Spleen (tissue), 11 donors: ENCODE results near the gene VPS51. TPM values are rescaled to one million over a fixed set of nuclear protein-coding genes. Genes with fewer than 3 reads are reported as not detected.

Experiments
- DNase-seq: peaks from one replicate; pipeline ENCODE4 v3.0.0-alpha.2; 2020
- H3K27ac ChIP-seq, 8 donors: fragments of 200-600 bp; sonication (generic) in 7 of 8; 1 replicate in 4 of 8; 2 replicates in 4 of 8; pipeline versions ENCODE4 v1.5.0 to v1.8.0; 2016 to 2021; ENCODE audit warnings: inconsistent platforms in 4 of 8, mild to moderate bottlenecking in 4 of 8, moderate library complexity in 1 of 8
- H3K27me3 ChIP-seq, 7 donors: fragments of 200-600 bp; sonication (generic) in 6 of 7; replicated peaks in 1 of 7; 1 replicate in 4 of 7; 2 replicates in 3 of 7; pipeline versions ENCODE4 v1.5.0 to v1.8.0; 2016 to 2021; ENCODE audit warnings: inconsistent platforms in 3 of 7, mild to moderate bottlenecking in 1 of 7
- H3K36me3 ChIP-seq, 6 donors: fragments of 200-600 bp; sonication (generic) in 5 of 6; 1 replicate in 4 of 6; 2 replicates in 2 of 6; pipeline versions ENCODE4 v1.5.0 to v1.8.0; 2016 to 2021; ENCODE audit warnings: inconsistent platforms in 2 of 6
- H3K4me1 ChIP-seq, 6 donors: fragments of 200-600 bp; sonication (generic) in 5 of 6; 1 replicate in 3 of 6; 2 replicates in 3 of 6; pipeline versions ENCODE4 v1.5.0 to v1.8.0; 2016 to 2021; ENCODE audit warnings: inconsistent platforms in 3 of 6
- H3K4me3 ChIP-seq, 8 donors: fragments of 200-600 bp; sonication (generic) in 7 of 8; 1 replicate in 4 of 8; 2 replicates in 4 of 8; pipeline versions ENCODE4 v1.5.0 to v1.8.0; 2016 to 2021; ENCODE audit warnings: inconsistent platforms in 4 of 8, mild to moderate bottlenecking in 4 of 8, moderate library complexity in 2 of 8
- H3K9me3 ChIP-seq, 8 donors: fragments of 200-600 bp; sonication (generic) in 7 of 8; 1 replicate in 4 of 8; 2 replicates in 4 of 8; pipeline versions ENCODE4 v1.5.0 to v1.8.0; 2016 to 2021; ENCODE audit warnings: inconsistent platforms in 4 of 8
- CTCF ChIP-seq, 11 experiments: fragments of 200-600 bp in 7 of 11; fragments of 450-650 bp in 4 of 11; sonication (generic) in 4 of 11; IDR thresholded peaks in 8 of 11; conservative IDR thresholded peaks in 3 of 11; 1 replicate in 7 of 11; 2 replicates in 4 of 11; pipeline versions ENCODE4 v1.4.0 to v1.8.0; 2016 to 2021; ENCODE audit warnings: antibody characterized with exemption in 11 of 11, inconsistent platforms in 4 of 11, mild to moderate bottlenecking in 1 of 11
- POLR2A ChIP-seq, 3 donors: fragments of 450-650 bp; IDR thresholded peaks; one replicate each; pipeline ENCODE4 v1.5.1; 2017; ENCODE audit warnings: antibody characterized with exemption in 3 of 3, mild to moderate bottlenecking in 1 of 3
- POLR2AphosphoS5 ChIP-seq, 3 donors: sonication (generic); formaldehyde crosslinking; IDR thresholded peaks; one replicate each; pipeline ENCODE4 v1.5.1; 2017; ENCODE audit warnings: antibody characterized with exemption in 3 of 3
- WGBS, 5 donors: extraction: QIAGEN DNeasy Blood & Tissue Kit in 3 of 5; methylation state at CpG; one replicate each; pipeline versions ENCODE4 v1.1.5 to v1.1.7; 2013 to 2018; 5-methylcytosine and 5-hydroxymethylcytosine counted together
- intact Hi-C: fragments of 100-400 bp; cut with DNase I; formaldehyde crosslinking; loops from one replicate; pipeline ENCODE4 v1.15.0; 2023; ENCODE audit warnings: low total_unique reads
- polyA plus RNA-seq, 3 donors: library from polyadenylated mRNA; stranded (reverse); fragments of 200-250 nt; gene quantifications; one replicate each; pipeline ENCODE4 v1.2.1, GENCODE V29; 2013
- total RNA-seq, 7 donors: library from RNA; depleted of rRNA in 3 of 7; stranded (reverse); fragments of >200 nt in 3 of 7; fragmentation: NEBNext Ultra II Directional in 4 of 7; extraction: Animal tissue kit (Norgen Biotek cat#: 25700) in 4 of 7; gene quantifications; one replicate each; pipeline versions ENCODE4 v1.1.0 to v1.2.1, GENCODE V29; 2016 to 2021
- donor health status: healthy with polysubstance abuse.
- donor health status: DM: no; HTN: no; CAD: no; lungs with moderate emphysema.
- donor health status: DM: no; HTN: no; CAD: no.
- donor health status: Bipolar disorder and iron deficiency.
- donor health status: healthy.
- donor health status: DM: no; HTN: no; CAD: no.
- donor health status: DM: yes; HTN: yes; CAD: no.

Gene VPS51
- total and polyA plus RNA-seq, 10 donors: 103 to 570 (median 149) TPM

DNA sequence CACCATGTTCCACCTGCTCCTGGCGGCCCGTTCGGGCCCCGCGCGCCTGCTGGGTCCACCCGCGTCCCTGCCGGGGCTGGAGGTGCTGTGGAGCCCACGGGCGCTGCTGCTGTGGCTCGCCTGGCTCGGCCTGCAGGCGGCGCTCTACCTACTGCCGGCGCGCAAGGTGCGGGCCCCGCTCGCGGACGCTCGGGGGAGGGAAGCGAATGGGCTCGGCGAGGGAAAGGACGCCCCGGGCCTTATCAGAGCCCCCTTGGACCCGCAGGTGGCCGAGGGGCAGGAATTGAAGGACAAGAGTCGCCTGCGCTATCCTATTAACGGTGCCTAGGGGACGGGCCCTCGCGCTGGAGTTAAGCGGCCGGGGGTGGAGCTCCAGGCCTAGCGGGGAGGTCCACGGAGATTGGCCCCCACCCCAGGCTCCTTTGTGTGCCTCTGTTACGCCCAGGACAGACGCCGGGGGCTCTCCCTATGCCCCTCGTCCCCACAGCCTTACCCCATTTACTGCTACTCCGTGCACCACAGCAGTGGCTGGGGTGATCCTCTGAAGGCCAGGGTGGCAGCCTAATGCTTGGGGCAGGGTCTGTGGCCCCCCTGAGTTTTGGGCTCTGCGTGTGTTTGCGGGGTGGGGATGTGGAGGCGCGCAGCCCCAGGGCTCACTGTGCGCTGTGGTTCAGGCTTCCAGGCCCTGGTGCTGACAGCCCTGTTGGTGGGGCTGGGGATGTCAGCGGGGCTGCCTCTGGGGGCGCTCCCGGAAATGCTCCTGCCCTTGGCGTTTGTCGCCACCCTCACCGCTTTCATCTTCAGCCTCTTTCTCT is 16.7 kb downstream of the VPS51 start:
- peaks cover 40 to 74% (median 59%) of the 10 kb centered on the region in 6 donors for H3K4me1 ChIP-seq
- H3K27me3 ChIP-seq: no peaks in the 10 kb centered on the region
- 1 to 2% (median 1%) methylated on average over 24 to 57 of the region's 57 CpGs for WGBS, 5 donors
- H3K27ac ChIP-seq: peak overlapping the region; percentile 35 to 84 (median 76)
- no peaks in the 10 kb centered on the region for H3K9me3 ChIP-seq
- TF ChIP-seq POLR2A (IDR thresholded peaks at IDR 0.05): no peak
- TF ChIP-seq CTCF (IDR thresholded peaks at IDR 0.05 in 8 of 11, conservative IDR thresholded peaks at IDR 0.05 in 3 of 11): peak; percentile 66 to 98 (median 95)
- TF ChIP-seq POLR2AphosphoS5 (IDR thresholded peaks at IDR 0.05): peak; percentile 81 to 89 (median 83)
- DNase-seq: peak; percentile 95
- intact Hi-C loops: no loop called here
- H3K36me3 ChIP-seq: peaks cover 0 to 42% (median 30%) of the 10 kb centered on the region in 6 donors
- H3K4me3 ChIP-seq: peak overlapping the region; percentile 54 to 77 (median 57)

GRCh38 chr11:65113361-65113756 is 17.3 kb downstream of the VPS51 start:
- peak overlapping the region in 5 of 8 donors; percentile 35 to 84 (median 77) for H3K27ac ChIP-seq
- DNase-seq: no peak

GRCh38 chr11:65113839-65114238 is 17.8 kb downstream of the VPS51 start:
- no peak overlapping the region for H3K27ac ChIP-seq
- peak overlapping the region in 1 of 8 donors; percentile 77 for H3K4me3 ChIP-seq
- no peaks in the 10 kb centered on the region for H3K9me3 ChIP-seq
- peaks cover 0 to 42% (median 28%) of the 10 kb centered on the region in 6 donors for H3K36me3 ChIP-seq
- no peaks in the 10 kb centered on the region for H3K27me3 ChIP-seq
- no peak for TF ChIP-seq CTCF (IDR thresholded peaks at IDR 0.05 in 8 of 11, conservative IDR thresholded peaks at IDR 0.05 in 3 of 11)
- no peak for TF ChIP-seq POLR2AphosphoS5 (IDR thresholded peaks at IDR 0.05)
- no peak for TF ChIP-seq POLR2A (IDR thresholded peaks at IDR 0.05)
- WGBS, 5 donors: 77 to 86% (median 80%) methylated on average over 6 of the region's 6 CpGs
- H3K4me1 ChIP-seq: peaks cover 43 to 85% (median 68%) of the 10 kb centered on the region in 6 donors
- DNase-seq: peak; percentile 35
- intact Hi-C loops: no loop called here

More at GRCh38 chr11:65113361-65113756, 17.3 kb downstream of the VPS51 start:
- intact Hi-C loops: no loop called here
- TF ChIP-seq POLR2AphosphoS5 (IDR thresholded peaks at IDR 0.05) (no peak), CTCF (IDR thresholded peaks at IDR 0.05 in 8 of 11, conservative IDR thresholded peaks at IDR 0.05 in 3 of 11) (no peak), POLR2A (IDR thresholded peaks at IDR 0.05) (no peak)
- H3K4me3 ChIP-seq: peak overlapping the region in 7 of 8 donors; percentile 56 to 77 (median 57)
- no peaks in the 10 kb centered on the region for H3K27me3 ChIP-seq
- H3K36me3 ChIP-seq: peaks cover 0 to 42% (median 28%) of the 10 kb centered on the region in 6 donors
- no peaks in the 10 kb centered on the region for H3K9me3 ChIP-seq
- H3K4me1 ChIP-seq: peaks cover 43 to 80% (median 65%) of the 10 kb centered on the region in 6 donors
- WGBS, 5 donors: 29 to 50% (median 32%) methylated on average over 14 of the region's 14 CpGs
